Heart left ventricle (tissue), 13 donors: ENCODE measurements around the gene IQCF5.

Source experiments
- POLR2A ChIP-seq, 2 donors: fragments of 450-650 bp; IDR thresholded peaks; one replicate each; pipeline ENCODE4 v1.6.1; 2017; ENCODE audit warnings: antibody characterized with exemption in 2 of 2, mild to moderate bottlenecking in 2 of 2, moderate library complexity in 2 of 2
- TF ChIP-seq, protein P1 (sequence below), 12 donors: fragments of 200-600 bp; sonication (generic) in 4 of 12; IDR thresholded peaks; one replicate each; pipeline versions ENCODE4 v1.5.0 to v1.8.0; 2018 to 2022; ENCODE audit warnings: antibody characterized with exemption in 12 of 12, mild to moderate bottlenecking in 5 of 12
- donor health status: ischemic (EF 13 %, LVEDD 7.1; RV severe dilation, severe dysfunction).
- donor health status: DM: no; HTN: yes; CAD: no.
- donor health status: DM: no; HTN: no; CAD: no.
- donor health status: ischemic (EF 25% LVEDD 6.9; RV normal size, moderate dysfunction).
- donor health status: ischemic (EF 25% LVEDD 5.7; RV mildly dilated, moderate dysfunction).
- donor health status: ischemic (EF 35%, LVEDD 5.7; RV mildly dilated, moderate dysfunction).
- donor health status: nonischemic (EF 11% LVEDD 7.7; RV severe dilation, severe dysfunction).
- donor health status: DM: yes; HTN: yes; CAD: no.
- donor health status: PGD.
- donor health status: ischemic (EF 29% LVEDD 5.4; RV normal size, mild dysfunction).
- donor health status: nonischemic (EF 23%, LVEDD 6.1; RV moderate dilation, normal function).

DNA sequence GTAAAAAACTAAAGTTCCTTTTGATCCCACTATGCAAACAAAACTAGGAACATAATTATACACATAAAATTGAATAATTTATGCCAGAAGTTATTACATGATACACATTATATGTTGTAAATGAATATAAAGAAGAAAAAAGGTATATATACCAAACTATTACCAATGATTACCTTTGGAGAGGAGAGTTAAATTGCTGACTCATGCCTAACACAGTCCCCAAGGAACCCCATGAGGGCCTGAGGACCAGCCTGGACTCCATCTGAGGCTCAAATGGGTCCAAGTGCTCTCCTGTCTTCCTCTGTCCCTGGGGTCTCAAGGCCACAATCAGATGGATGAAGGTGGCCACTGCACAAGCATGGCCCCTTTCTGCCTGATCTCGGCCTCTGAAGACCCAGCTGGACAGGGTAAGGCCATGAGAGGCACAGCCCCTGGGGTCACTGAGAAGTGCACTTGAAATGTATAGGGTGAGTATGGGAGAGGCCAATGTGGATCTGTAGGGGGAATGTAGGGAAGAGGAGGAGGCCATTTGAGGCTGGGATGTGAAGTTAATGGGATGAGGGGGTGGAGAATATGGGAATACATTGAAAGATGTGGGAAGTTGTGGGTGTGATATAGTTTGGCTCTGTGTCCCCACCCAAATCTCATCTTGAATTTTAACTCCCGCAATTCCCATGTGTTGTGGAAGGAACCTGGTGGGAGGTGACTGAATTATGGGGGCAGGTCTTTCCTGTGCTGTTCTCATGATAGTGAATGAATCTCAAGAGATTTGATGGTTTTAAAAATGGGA is 28.8 kb upstream of the IQCF5 start:
- TF ChIP-seq POLR2A (IDR thresholded peaks at IDR 0.05) = no peak
- TF ChIP-seq, protein P1, sequence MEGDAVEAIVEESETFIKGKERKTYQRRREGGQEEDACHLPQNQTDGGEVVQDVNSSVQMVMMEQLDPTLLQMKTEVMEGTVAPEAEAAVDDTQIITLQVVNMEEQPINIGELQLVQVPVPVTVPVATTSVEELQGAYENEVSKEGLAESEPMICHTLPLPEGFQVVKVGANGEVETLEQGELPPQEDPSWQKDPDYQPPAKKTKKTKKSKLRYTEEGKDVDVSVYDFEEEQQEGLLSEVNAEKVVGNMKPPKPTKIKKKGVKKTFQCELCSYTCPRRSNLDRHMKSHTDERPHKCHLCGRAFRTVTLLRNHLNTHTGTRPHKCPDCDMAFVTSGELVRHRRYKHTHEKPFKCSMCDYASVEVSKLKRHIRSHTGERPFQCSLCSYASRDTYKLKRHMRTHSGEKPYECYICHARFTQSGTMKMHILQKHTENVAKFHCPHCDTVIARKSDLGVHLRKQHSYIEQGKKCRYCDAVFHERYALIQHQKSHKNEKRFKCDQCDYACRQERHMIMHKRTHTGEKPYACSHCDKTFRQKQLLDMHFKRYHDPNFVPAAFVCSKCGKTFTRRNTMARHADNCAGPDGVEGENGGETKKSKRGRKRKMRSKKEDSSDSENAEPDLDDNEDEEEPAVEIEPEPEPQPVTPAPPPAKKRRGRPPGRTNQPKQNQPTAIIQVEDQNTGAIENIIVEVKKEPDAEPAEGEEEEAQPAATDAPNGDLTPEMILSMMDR (IDR thresholded peaks at IDR 0.05) = no peak
